Right lung (tissue), 10 donors: Measurements from ENCODE around the gene GLRX3. TPM values are rescaled to one million over a fixed set of nuclear protein-coding genes. Genes with fewer than 3 reads are reported as not detected.
"Not testable (repeated sequence)": the region's sequence is repeated elsewhere in the genome, so short reads cannot be mapped to it uniquely, and the experiment has no call there.

Experiments
- DNase-seq, 2 donors: peaks; one replicate each; pipeline ENCODE4 v3.0.0-alpha.2; 2013
- long read RNA-seq, 8 donors: transcript quantifications; one replicate each; lab custom pipeline, GENCODE V29; 2026
- polyA plus RNA-seq, 5 donors: library from polyadenylated mRNA; unstranded; fragments of 120-200 nt; gene quantifications; one replicate each; pipeline versions ENCODE4 v1.2.1 to v1.2.3, GENCODE V29; 2013; ENCODE audit warnings: inconsistent platforms in 1 of 5, low replicate concordance in 1 of 5; ENCODE audit not compliant: insufficient read length in 5 of 5, insufficient read depth in 1 of 5

GLRX3 gene
- 10 to 100 TPM; 74.2 to 98.1 (median 80.2) TPM for polyA plus RNA-seq
- long read RNA-seq, donor 1, transcript GLRX3-201 (11 exons, 1,302 nt), result major isoform, 33 of 67 reads
- long read RNA-seq, donor 1, partial matches to known transcripts, result 27 of 67 reads
- long read RNA-seq, donor 1, other reads (novel, unspliced or antisense), result 0 of 67 reads
- long read RNA-seq, donor 2, transcript GLRX3-201 (11 exons, 1,302 nt), result major isoform, 35 of 40 reads
- long read RNA-seq, donor 2, transcript GLRX3-202 (12 exons, 3,827 nt), result minor isoform, 5 of 40 reads
- long read RNA-seq, donor 2, partial matches to known transcripts, result 0 of 40 reads
- long read RNA-seq, donor 2, other reads (novel, unspliced or antisense), result 0 of 40 reads
- long read RNA-seq, donor 3, transcript GLRX3-201 (11 exons, 1,302 nt), result major isoform, 22 of 39 reads
- long read RNA-seq, donor 3, partial matches to known transcripts, result 14 of 39 reads
- long read RNA-seq, donor 3, other reads (novel, unspliced or antisense), result 0 of 39 reads
- long read RNA-seq, donor 4, transcript GLRX3-201 (11 exons, 1,302 nt), result major isoform, 26 of 35 reads
- long read RNA-seq, donor 4, partial matches to known transcripts, result 5 of 35 reads
- long read RNA-seq, donor 4, other reads (novel, unspliced or antisense), result 0 of 35 reads
- long read RNA-seq, donor 5, transcript GLRX3-201 (11 exons, 1,302 nt), result major isoform, 40 of 62 reads
- long read RNA-seq, donor 5, transcript GLRX3-202 (12 exons, 3,827 nt), result minor isoform, 7 of 62 reads
- long read RNA-seq, donor 5, partial matches to known transcripts, result 12 of 62 reads
- long read RNA-seq, donor 5, other reads (novel, unspliced or antisense), result 0 of 62 reads
- long read RNA-seq, donor 6, transcript GLRX3-202 (12 exons, 3,827 nt), result minor isoform, 5 of 33 reads
- long read RNA-seq, donor 6, transcript GLRX3-201 (11 exons, 1,302 nt), result major isoform, 25 of 33 reads
- long read RNA-seq, donor 6, partial matches to known transcripts, result 0 of 33 reads
- long read RNA-seq, donor 6, other reads (novel, unspliced or antisense), result 0 of 33 reads
- long read RNA-seq, donor 7, transcript GLRX3-202 (12 exons, 3,827 nt), result minor isoform, 6 of 43 reads
- long read RNA-seq, donor 7, transcript GLRX3-201 (11 exons, 1,302 nt), result major isoform, 22 of 43 reads
- long read RNA-seq, donor 7, partial matches to known transcripts, result 13 of 43 reads
- long read RNA-seq, donor 7, other reads (novel, unspliced or antisense), result 0 of 43 reads
- long read RNA-seq, donor 8, transcript GLRX3-201 (11 exons, 1,302 nt), result major isoform, 13 of 17 reads
- long read RNA-seq, donor 8, partial matches to known transcripts, result 0 of 17 reads
- long read RNA-seq, donor 8, other reads (novel, unspliced or antisense), result 0 of 17 reads

GRCh38 chr10:130136226-130137089, at the start of gene GLRX3:
TSS of gene GLRX3 (plus strand) at chr10:130136391. CDS start at chr10:130136421, 30 bp downstream.
- peak; percentile 81 to 83 for DNase-seq

DNA sequence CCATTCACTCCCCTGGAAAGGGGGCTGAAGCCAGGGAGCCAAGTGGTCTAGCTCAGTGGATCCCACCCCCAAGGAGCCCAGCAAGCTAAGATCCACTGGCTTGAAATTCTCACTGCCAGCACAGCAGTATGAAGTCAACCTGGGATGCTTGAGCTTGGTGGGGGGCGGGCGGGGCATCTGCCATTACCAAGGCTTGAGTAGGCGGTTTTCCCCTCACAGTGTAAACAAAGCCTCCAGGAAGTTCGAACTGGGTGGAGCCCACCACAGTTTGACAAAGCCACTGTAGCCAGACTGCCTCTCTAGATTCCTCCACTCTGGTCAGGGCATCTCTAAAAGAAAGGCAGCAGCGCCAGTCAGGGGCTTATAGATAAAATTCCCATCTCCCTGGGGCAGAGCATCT, 45.6 kb upstream of the GLRX3 start:
- DNase-seq, result not testable (repeated sequence)

DNA sequence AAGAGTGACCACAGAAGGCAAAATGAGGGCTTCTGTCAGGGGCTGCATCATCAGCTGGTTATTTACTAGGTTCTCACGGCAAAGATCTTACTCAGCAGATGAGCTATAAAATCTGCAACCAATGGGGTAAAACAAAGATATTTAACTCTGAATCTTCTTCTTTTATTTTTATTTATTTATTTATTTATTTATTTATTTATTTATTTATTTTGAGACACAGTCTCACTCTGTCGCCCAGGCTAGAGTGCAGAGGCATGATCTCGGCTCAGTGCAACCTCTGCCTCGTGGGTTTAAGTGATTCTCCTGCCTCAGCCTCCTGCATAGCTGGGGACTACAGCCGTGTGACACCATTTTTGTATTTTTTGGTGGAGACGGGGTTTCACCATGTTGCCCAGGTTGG, 36.8 kb upstream of the GLRX3 start:
- DNase-seq, result no peak

- no peak for DNase-seq
Observed at GRCh38 chr10:130105724-130106123, 30.5 kb upstream of the GLRX3 start.

- not testable (repeated sequence) for DNase-seq
Observed at GRCh38 chr10:130108146-130108545, 28.0 kb upstream of the GLRX3 start.

- no peak for DNase-seq
Observed at GRCh38 chr10:130108934-130109604, 27.1 kb upstream of the GLRX3 start.

- peak; percentile 82 to 89 for DNase-seq
Observed at GRCh38 chr10:130109796-130110245, 26.4 kb upstream of the GLRX3 start.

- DNase-seq, result peak; percentile 99 to 100
Observed at GRCh38 chr10:130110246-130111112, 25.7 kb upstream of the GLRX3 start, which contains the start of gene C10orf143. TSS of gene C10orf143 (minus strand) at chr10:130110830. CDS start at chr10:130110772, 58 bp downstream.

DNA sequence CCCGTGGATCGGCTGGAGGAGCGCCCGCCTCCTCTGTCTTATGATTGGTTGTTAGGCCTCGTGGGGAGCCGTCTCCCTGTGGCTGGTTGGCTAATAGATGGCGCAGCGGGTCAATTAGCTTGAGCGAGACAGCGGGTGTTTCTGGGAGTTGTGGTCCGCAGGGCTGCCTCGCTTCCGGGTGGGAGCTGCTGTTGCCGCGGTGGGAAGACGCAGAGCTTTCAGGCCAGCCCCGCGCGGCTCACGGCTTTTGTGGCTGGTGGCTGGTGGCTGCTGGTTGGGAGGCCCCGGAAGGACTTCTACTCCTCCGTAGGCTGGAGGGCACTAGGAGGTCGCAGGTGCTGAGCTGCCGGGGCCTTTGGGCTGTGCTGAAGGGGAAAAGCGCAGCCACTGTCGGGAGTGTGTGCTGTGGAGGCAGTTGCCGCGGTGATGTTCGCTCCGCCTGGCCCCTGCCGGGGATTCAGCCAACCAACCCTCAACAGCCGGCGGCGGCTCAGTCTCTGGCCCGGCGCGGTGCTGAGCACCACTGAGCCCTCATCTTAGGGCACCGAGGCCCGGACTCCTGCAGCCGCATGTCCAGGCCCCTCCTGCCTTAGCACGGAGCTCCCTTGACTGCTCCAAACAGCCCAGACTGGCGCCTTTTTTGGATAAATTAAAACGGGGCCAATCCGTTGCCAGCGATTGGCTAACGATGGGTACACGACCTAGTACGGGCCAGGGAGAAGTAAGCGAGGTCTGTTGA, 24.9 kb upstream of the GLRX3 start:
- peak; percentile 95 for DNase-seq

DNA sequence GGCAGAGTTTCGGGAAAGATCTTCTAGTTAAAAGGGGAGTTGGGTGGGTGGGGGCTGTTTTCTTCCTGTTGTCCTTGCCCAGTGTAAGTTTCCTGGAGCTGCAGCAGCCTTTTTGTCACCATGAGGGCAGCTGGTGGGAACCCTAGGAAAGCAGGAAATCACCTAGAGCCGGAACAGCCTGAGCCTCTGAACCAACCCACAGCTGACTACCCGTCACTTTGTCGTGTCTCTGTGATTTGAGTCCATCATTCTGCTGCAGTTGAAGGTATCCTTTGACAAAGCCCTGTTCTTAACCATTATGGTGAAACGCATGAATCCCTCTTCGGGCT, 24.4 kb upstream of the GLRX3 start:
- no peak for DNase-seq

DNA sequence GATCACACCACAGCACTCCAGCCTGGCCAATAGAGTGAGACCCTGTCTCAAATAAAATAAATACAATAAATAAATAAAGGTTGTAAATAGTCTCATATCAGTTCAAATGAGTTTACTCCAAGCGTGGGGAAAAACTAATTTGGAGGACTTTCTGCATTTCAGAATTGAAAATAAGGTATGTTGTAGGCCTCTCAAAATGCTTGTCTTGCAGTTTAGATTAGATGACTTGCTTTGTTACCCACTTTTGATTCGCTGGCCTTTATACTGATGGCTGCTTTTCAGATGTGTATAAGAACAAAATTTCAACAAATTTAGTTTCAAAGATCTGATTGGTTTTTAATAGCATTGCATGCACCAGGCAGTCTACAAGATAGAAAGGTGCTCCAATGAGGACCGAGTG, 23.4 kb upstream of the GLRX3 start:
- DNase-seq, result no peak

- DNase-seq, result not testable (repeated sequence)
Observed at GRCh38 chr10:130116942-130117341, 19.2 kb upstream of the GLRX3 start.

GRCh38 chr10:130117535-130117934, 18.7 kb upstream of the GLRX3 start:
- not testable (repeated sequence) for DNase-seq

DNA sequence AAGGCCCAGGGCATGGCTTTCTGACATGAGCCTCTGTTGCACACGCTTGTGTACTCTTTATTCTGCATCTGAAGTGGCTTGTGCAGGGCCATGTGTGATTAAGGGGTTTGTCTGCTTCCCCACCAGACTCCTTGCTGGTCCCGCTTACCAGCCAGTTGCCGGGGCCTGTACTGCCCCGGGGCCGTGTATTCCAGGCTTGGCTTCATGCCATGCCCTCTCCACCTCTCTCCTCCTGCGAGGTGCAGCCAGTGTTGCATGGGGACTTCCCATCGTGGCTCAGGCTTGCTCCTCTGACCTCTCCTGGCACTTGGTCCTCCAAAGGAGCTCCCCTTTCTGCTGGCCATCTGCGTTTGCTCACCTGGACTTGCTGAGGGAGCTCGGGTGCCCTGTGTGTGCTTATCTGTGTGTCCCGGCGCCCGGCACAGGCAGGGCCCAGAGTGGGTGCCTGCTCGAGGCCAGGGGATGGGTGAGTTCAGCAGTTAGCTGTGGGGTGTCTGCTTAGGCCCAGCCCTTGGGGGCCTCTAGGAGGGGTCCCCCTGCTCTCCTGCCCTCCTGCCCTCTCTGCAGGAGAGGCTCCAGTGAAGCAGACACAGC, 14.6 kb upstream of the GLRX3 start:
- DNase-seq, result no peak

DNA sequence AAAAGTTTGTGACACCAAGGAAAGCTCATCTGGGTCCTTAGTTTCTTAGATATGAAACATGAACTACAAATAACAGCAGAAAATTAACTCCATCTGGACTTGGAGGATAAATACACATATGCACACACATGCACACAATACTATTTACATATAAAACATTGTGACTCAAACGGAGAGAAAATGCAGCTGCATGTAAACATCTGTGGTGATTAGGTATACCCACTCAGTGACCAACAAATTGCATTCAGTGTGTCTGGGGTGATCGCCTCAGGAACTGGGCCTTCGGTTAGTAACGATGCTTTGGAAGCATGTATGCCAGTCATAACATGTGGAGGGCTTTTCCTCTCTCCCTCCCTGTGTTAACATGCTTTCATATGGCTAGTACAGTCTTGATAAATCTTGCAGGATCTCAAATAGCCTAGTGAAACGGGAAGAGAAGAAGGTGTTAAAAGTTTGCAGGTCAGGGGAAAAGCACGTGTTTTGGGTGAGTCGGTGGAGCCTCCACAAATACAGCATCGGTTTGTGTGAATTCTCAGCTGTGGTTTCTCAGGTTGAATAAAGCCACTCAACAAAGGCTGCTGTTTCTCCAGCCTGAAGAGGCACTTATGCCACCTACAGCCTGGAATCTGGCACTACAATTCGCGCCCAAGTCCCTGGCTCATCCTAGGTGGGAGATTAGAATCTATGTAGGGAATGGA, 8.7 kb upstream of the GLRX3 start:
- DNase-seq, result peak; percentile 40 to 50

GRCh38 chr10:130128062-130128781, 8.0 kb upstream of the GLRX3 start:
- DNase-seq, result no peak
